Astrocyte of the spinal cord (primary cell): ENCODE results near the gene CLDN9.
"Not testable (repeated sequence)": the region's sequence is repeated elsewhere in the genome, so short reads cannot be mapped to it uniquely, and the experiment has no call there.

Experiments
- DNase-seq: peaks from one replicate; pipeline ENCODE4 v3.0.0; 2011; ENCODE audit warnings: low read depth, low spot score
- H3K4me3 ChIP-seq: 2 replicates; pipeline ENCODE4 v1.5.1; 2011; ENCODE audit warnings: low read depth, mild to moderate bottlenecking, low read length, moderate library complexity
- in situ Hi-C: cut with HindIII; loops from 2 replicates; pipeline ENCODE4 v1.10.0; 2017; ENCODE audit warnings: low sequenced_read_pairs
- TF ChIP-seq, protein P1 (sequence below): IDR thresholded peaks from 2 replicates; pipeline ENCODE4 v1.5.1; 2012; ENCODE audit warnings: low read depth, mild to moderate bottlenecking, low read length, inconsistent platforms

Gene CLDN9

DNA sequence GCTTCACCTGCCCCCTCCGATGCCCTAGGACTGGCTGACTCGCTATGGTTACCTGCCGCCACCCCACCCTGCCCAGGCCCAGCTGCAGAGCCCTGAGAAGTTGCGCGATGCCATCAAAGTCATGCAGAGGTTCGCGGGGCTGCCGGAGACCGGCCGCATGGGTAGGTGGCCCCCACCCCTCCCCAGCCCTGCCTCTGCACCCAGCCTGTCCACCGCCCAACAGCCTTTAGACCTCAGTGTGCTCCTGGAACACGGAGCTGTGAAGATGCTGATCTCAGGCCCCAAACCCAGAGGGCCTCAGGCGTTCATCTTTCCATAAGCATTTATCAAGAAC lies 34.6 kb downstream of the CLDN9 start:
- no peak for DNase-seq
- in situ Hi-C loops = no loop called here
- TF ChIP-seq, protein P1, sequence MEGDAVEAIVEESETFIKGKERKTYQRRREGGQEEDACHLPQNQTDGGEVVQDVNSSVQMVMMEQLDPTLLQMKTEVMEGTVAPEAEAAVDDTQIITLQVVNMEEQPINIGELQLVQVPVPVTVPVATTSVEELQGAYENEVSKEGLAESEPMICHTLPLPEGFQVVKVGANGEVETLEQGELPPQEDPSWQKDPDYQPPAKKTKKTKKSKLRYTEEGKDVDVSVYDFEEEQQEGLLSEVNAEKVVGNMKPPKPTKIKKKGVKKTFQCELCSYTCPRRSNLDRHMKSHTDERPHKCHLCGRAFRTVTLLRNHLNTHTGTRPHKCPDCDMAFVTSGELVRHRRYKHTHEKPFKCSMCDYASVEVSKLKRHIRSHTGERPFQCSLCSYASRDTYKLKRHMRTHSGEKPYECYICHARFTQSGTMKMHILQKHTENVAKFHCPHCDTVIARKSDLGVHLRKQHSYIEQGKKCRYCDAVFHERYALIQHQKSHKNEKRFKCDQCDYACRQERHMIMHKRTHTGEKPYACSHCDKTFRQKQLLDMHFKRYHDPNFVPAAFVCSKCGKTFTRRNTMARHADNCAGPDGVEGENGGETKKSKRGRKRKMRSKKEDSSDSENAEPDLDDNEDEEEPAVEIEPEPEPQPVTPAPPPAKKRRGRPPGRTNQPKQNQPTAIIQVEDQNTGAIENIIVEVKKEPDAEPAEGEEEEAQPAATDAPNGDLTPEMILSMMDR = no peak
- H3K4me3 ChIP-seq = no peak overlapping the region

DNA sequence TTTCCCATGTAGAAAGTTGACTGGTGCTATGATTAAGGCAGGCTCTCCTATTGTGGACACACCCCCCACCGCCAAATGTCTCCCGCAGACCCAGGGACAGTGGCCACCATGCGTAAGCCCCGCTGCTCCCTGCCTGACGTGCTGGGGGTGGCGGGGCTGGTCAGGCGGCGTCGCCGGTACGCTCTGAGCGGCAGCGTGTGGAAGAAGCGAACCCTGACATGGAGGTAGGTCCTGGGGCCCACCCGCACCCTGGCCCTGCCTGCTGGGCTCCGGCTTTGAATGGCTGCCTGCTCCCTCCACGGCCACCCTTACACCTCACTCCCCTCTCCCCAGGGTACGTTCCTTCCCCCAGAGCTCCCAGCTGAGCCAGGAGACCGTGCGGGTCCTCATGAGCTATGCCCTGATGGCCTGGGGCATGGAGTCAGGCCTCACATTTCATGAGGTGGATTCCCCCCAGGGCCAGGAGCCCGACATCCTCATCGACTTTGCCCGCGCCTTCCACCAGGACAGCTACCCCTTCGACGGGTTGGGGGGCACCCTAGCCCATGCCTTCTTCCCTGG lies 37.3 kb downstream of the CLDN9 start:
- no peak for DNase-seq
- in situ Hi-C loops = no loop called here
- no peak overlapping the region for H3K4me3 ChIP-seq
- TF ChIP-seq, protein P1 = no peak

DNA sequence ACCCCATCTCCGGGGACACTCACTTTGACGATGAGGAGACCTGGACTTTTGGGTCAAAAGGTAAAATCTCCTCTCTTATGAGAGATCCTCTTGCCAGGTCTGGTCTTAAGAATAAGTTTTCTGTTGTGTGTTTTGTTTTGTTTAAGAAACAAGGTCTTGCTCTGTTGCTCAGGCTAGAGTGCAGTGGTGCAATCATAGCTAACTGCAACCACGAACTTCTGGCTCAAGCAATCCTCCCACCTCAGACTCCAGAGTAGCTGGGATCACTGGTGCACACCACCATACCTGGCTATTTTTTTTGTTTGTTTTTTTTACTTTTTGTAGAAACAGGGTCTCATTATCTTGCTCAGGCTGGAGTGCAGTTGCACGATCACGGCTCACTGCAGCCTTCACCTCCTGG lies 37.8 kb downstream of the CLDN9 start:
- in situ Hi-C loops = no loop called here
- H3K4me3 ChIP-seq = no peak overlapping the region
- TF ChIP-seq, protein P1 = no peak
- DNase-seq = no peak

DNA sequence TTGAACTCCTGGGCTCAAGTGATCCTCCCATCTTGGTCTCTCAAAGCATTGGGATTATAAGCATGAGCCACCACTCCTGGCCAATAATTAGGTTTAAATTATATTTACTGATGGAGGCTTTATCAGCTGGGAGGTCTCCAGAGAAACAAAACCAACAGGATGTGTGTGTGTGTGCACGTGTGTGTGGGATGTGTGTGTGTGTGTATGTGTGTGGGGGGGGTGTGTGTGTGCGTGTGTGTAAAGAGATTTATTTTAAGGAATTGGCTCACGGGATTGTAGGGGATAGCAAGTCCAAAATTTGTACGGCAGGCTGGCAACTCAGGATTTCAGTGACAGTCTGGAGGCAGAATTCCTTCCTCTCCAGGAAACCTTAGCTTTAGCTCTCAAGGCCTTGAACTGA lies 38.3 kb downstream of the CLDN9 start:
- H3K4me3 ChIP-seq = no peak overlapping the region
- no peak for DNase-seq
- in situ Hi-C loops = no loop called here
- TF ChIP-seq, protein P1 = no peak

DNA sequence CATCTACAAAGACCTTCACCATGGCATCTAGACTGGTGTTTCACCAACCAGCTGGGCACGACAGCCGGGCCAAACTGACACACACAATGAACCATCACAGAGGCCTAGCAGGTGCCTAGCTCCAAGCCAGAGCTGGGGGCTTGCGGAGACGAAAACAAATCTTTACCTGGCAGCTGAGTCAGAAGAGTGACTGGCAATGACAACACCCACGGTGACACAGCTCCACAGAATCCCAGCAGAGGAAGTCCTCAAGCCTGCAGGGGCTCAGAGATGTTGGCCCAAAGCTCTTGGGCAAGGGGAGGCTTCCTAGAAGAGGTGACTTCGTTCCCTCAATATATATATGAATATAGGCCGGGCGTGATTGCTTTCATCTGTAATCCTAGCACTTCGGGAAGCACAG lies 38.8 kb downstream of the CLDN9 start:
- H3K4me3 ChIP-seq = no peak overlapping the region
- TF ChIP-seq, protein P1 = no peak
- DNase-seq = no peak
- in situ Hi-C loops = no loop called here

DNA sequence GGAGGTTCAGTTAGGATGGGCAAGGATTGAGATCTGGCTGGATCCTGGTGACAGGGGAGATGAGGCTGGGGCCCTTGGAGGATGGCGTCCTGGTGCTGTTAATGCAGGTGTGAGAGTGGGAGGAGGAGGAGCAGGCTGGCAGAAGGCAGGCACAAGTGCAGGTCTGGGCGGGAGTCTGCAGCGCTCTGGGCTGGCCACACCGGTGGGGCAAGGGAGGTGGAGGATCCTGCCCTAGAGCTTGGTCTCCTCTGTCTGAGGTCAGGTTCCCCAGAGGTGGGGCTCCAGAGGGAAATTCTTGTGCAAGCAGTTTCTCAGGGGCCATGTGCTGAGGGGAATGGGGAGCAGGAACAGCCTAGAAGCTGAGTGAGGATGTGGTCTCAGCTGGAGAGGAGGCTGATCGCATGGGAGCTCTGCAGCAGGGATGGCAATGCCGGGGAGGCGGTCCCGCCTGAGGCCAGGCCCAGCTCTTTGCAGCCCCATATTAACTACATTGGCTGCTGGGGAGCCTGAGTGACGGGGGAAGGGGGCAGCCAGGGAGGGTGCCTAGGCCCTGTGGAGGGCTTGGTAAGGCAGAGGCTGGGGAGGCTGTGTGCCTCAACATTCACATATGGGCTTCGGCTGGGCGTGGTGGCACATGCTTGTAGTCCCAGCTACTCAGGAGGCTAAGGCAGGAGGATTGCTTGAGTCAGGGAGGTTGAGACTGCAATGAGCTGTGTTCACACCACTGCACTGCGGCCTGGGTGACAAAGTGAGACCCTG lies 40.0 kb downstream of the CLDN9 start:
- H3K4me3 ChIP-seq, DNase-seq, in situ Hi-C loops: not testable (repeated sequence)

DNA sequence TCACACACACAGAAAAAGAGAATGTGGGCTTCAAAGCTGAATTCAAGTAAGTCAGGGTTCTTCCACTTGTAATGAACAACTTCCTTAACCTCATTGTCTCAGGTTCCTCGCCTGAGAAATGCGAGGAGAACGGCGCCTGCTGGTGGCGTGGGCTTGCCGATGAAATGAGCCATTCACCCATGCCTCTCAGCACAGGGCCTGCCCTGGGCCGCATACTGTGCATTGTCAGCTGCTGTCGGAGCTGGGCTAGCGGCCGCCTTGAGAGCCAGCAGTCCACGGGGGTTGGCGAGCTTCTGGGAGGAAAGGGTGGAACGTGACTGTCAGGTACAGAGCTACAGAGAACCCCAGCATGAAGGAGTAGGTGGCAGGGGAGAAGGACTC lies 40.6 kb downstream of the CLDN9 start:
- DNase-seq, H3K4me3 ChIP-seq, in situ Hi-C loops: not testable (repeated sequence)
